ENCODE results near the gene S100G.
"Not testable (repeated sequence)": the region's sequence is repeated elsewhere in the genome, so short reads cannot be mapped to it uniquely, and the experiment has no call there.

S100G gene, protein sequence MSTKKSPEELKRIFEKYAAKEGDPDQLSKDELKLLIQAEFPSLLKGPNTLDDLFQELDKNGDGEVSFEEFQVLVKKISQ

DNA sequence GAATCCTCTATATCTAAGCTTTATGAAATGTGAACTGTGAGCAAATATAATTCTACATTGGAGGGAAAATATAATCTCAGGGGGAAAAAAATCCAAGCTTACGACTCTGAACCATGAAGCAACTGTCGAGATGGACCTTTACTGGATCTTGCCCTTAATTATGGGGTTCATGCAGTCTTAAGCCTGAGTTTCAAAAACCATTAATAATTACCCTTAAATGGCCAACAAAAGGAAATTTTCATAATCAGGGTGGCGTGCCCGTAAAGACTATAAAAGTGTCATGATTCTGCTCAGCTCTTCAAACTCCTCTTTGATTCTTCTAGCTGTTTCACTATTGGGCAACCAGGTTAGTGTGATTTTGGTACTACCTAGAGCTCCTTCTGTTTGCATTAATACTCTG is at the start of gene S100G:
TSS of gene S100G (plus strand) at position 301 of the 400 bp plus-strand sequence. CDS start 849 bp downstream, outside the sequence.
- DNase-seq (ENCODE audit: low spot score), result no peak

DNA sequence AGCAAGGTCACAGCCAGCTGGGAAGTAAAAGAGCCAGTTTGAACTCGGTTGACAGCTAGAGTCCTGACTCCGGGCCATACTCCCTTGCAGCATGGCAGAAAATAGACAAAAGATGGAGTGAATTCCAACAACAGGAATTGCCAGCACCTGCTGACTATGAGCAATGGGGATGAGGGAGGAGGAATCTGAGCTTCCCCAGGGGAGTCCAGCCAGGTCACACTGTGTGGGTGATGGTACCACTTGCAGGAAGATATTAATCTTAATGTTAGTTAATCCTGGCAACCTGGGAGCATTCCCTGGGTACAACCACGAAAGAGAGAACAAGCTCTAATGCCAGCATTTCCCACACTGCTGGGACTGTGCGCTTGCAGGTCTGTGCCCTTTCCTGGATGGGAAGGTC is 48.1 kb upstream of the S100G start:
- DNase-seq (ENCODE audit: low spot score), result no peak

GRCh38 chrX:16603235-16603634 is 46.7 kb upstream of the S100G start:
- not testable (repeated sequence) for DNase-seq (ENCODE audit: low spot score)

- no peak for DNase-seq (ENCODE audit: low spot score)
These were observed 46.1 kb upstream of the S100G start for GRCh38 chrX:16603822-16604221.

GRCh38 chrX:16604337-16604736 is 45.6 kb upstream of the S100G start:
- DNase-seq (ENCODE audit: low spot score), result no peak

GRCh38 chrX:16606142-16606720 is 43.7 kb upstream of the S100G start:
- no peak for DNase-seq (ENCODE audit: low spot score)

GRCh38 chrX:16610121-16610621 is 39.8 kb upstream of the S100G start:
- DNase-seq (ENCODE audit: low spot score), result peak; percentile 19

GRCh38 chrX:16610654-16611053 is 39.3 kb upstream of the S100G start:
- not testable (repeated sequence) for DNase-seq (ENCODE audit: low spot score)

GRCh38 chrX:16612257-16612897 is 37.6 kb upstream of the S100G start:
- no peak for DNase-seq (ENCODE audit: low spot score)

- no peak for DNase-seq (ENCODE audit: low spot score)
These were observed 32.6 kb upstream of the S100G start for GRCh38 chrX:16617382-16617781.

GRCh38 chrX:16618422-16618821 is 31.5 kb upstream of the S100G start:
- no peak for DNase-seq (ENCODE audit: low spot score)

- no peak for DNase-seq (ENCODE audit: low spot score)
These were observed 30.9 kb upstream of the S100G start for GRCh38 chrX:16619024-16619423.

GRCh38 chrX:16628511-16628910 is 21.4 kb upstream of the S100G start:
- not testable (repeated sequence) for DNase-seq (ENCODE audit: low spot score)

- DNase-seq (ENCODE audit: low spot score), result no peak
These were observed 20.9 kb upstream of the S100G start for GRCh38 chrX:16628946-16629595.

- DNase-seq (ENCODE audit: low spot score), result no peak
These were observed 20.0 kb upstream of the S100G start for GRCh38 chrX:16629909-16630308.

- DNase-seq (ENCODE audit: low spot score), result no peak
These were observed 16.2 kb upstream of the S100G start for GRCh38 chrX:16633754-16634153.

- DNase-seq (ENCODE audit: low spot score), result no peak
These were observed 14.9 kb upstream of the S100G start for GRCh38 chrX:16635040-16635439.

DNA sequence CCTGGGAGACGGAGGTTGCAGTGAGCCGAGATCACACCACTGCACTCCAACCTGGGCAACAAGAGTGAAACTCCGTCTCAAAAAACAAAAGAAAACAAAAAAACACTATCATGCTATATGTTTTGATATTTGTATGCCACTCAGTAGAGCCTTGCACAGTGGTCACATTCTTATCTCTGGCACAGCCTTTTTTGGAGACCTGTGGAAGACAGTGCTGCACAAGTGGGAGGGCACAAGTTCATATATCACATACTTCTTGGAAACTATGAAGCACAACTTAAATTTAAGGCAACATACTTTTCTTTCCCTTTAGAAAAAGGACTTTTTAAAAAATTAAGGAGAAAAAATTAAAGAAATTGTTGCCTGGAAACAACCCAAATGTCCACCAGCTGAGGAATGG is 14.4 kb upstream of the S100G start:
- DNase-seq (ENCODE audit: low spot score), result no peak

DNA sequence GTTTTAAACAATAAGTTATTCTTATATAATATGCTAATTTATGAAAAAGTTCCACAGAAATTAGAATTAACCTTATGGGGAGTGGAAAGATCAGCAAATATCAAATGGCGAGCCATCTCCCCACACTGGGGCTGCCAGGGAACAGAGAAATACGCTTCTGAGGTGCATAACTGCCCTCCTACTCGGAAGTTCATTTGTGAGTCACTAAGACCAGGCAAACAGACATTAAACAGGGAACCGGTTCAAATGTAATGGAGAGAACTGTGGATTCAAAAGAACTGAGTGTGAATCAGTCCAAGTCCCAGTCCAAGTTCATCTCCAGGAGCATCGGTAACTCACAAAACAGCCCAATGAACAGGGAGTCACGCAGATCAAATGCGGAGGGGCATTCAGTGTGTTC is 11.4 kb upstream of the S100G start:
- no peak for DNase-seq (ENCODE audit: low spot score)

- no peak for DNase-seq (ENCODE audit: low spot score)
These were observed 10.0 kb upstream of the S100G start for GRCh38 chrX:16639966-16640365.

- DNase-seq (ENCODE audit: low spot score), result no peak
These were observed 9.1 kb upstream of the S100G start for GRCh38 chrX:16640823-16641222.

- peak; percentile 41 for DNase-seq (ENCODE audit: low spot score)
These were observed 6.8 kb upstream of the S100G start for GRCh38 chrX:16643176-16643575.
